Right cardiac atrium (tissue), 5 donors: Measurements from ENCODE around the gene DOCK8. TPM values are rescaled to one million over a fixed set of nuclear protein-coding genes. Genes with fewer than 3 reads are reported as not detected.

ENCODE experiments used
- ATAC-seq, 2 donors: fragments of 200-7000 bp; cut with Tn5 transposase; one replicate each; pipeline versions ENCODE4 v1.8.0 to v1.9.1; 2020; ENCODE audit warnings: moderate library complexity in 2 of 2, mild to moderate bottlenecking in 1 of 2
- DNase-seq, 3 donors: peaks; one replicate each; pipeline ENCODE4 v3.0.0-alpha.2; 2020
- H3K27ac ChIP-seq: one replicate; pipeline ENCODE4 v1.5.1; 2013; ENCODE audit warnings: mild to moderate bottlenecking, low read length, control low read depth, moderate library complexity
- H3K27me3 ChIP-seq: one replicate; pipeline ENCODE4 v1.6.1; 2013; ENCODE audit not compliant: control insufficient read depth, insufficient read depth
- H3K4me1 ChIP-seq: one replicate; pipeline ENCODE4 v1.6.1; 2013; ENCODE audit warnings: low read length; ENCODE audit not compliant: control insufficient read depth, insufficient read depth
- H3K4me3 ChIP-seq: one replicate; pipeline ENCODE4 v1.5.1; 2013; ENCODE audit warnings: low read length, control low read depth
- H3K9me3 ChIP-seq: one replicate; pipeline ENCODE4 v1.6.1; 2013; ENCODE audit warnings: low read length; ENCODE audit not compliant: control insufficient read depth
- whole genome bisulfite sequencing: extraction: QIAGEN DNeasy Blood & Tissue Kit; methylation state at CpG from one replicate; pipeline ENCODE4 v1.1.7; 2013; 5-methylcytosine and 5-hydroxymethylcytosine counted together
- intact Hi-C, 4 donors: fragments of 100-400 bp; cut with DNase I; formaldehyde crosslinking; loops; one replicate each; pipeline versions ENCODE4 v1.11.0 to v1.14.0; 2022 to 2023
- polyA plus RNA-seq: library from polyadenylated mRNA; stranded (reverse); fragments of 200-250 nt; gene quantifications from one replicate; pipeline ENCODE4 v1.2.3, GENCODE V29; 2013
- total RNA-seq, 4 donors: library from RNA; stranded (reverse); fragmentation: NEBNext Ultra II Directional; extraction: Animal tissue kit (Norgen Biotek cat#: 25700); gene quantifications; one replicate each; pipeline ENCODE4 v1.2.1, GENCODE V29; 2021
- donor health status: healthy with polysubstance abuse.
- donor health status: DM: no; HTN: yes; CAD: no.
- donor health status: DM: no; HTN: no; CAD: no.
- donor health status: DM: no; HTN: yes; CAD: no; lungs with severe emphysema.
- donor health status: DM: yes; HTN: yes; CAD: no.

DOCK8 gene
- total and polyA plus RNA-seq, 5 donors, result 1.5 to 8.9 (median 5.8) TPM

DNA sequence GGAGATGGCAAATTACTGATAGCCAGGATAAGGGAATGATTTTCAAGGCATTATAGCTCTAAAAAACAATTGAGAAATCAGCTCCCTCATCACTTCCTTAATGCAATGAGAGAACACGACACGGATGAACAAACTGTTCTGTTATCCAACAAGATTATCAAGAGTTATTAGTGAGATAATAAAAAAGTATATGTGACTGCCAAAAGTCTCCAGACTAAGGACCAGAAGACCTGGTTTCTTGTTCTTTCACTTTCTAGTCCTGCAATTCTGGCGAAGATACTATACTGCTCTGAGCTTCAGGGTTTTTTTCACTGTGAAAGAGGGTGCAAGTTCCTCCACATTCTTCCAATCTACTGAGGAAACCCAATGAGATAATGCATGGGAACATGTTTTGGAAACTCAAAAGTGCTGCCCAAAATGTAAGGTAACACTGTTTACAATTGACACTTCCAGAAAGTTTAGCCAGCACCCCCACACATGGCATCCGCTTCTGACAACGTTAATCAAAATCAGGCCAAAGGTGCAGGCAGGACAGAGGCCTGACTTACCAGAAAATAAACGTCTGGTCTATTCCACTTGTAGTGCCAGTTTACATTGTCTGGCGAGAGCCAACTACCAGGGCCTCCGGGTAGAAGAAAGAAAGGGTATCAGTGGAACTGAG, 254.2 kb downstream of the DOCK8 start:
- DNase-seq (peak in 1 of 3 donors; percentile 39), ATAC-seq (peak; percentile 7 to 34)
- Histone ChIP-seq H3K4me1 (peaks cover 2% of the 10 kb centered on the region), H3K27ac (peak overlapping the region; percentile 86), H3K27me3 (no peaks in the 10 kb centered on the region), H3K4me3 (peak overlapping the region; percentile 68), H3K9me3 (no peaks in the 10 kb centered on the region)
- intact Hi-C loops, result loop anchor here in 1 of 4 donors (10.0 kb wide), 1 partner anchor 76 kb away; no protein-coding TSS in a partner anchor
- 12% methylated on average over 8 of the region's 8 CpGs for WGBS

DNA sequence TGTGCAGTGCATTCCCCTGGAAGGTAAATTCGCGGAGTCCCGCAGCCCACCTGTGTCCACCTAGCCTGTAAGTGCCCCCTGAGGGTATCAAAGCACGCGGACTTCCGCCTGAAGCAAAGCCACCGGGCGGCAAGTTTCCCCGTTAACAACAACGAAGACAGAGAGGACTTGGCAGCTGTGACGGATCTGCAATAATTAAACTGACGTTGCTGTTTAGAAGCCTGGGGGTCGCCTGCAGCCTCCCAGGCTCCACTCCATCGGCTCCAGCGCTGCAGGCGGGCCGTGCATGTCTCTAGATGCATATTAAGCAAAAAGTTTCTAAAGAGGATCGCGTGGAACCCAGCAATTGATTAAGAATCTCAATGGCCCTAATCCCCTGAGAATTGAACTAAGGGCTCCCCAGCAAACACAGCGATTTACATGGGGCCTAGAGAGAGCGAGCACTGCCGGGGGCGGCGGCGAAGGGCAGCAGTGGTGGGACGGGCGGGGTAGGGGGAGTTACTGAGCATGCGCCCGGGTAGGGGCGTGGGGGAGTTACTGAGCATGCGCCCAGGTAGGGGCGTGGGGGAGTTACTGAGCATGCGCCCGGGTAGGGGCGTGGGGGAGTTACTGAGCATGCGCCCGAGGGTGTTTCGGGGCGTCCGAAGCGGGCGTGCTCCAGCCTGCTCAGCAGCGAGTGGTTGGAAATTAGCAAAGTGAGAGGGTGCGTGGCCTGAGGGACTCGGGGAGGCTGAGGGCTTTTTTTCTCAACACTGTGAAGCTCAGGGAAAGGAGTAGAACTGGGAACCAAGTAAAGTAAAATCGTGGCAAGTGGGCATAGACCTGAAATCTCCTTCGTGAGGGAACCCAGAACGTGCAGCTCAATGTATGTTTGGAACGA, 255.2 kb downstream of the DOCK8 start:
- 2% methylated on average over 49 of the region's 49 CpGs for WGBS
- H3K9me3 ChIP-seq, result no peaks in the 10 kb centered on the region
- no peaks in the 10 kb centered on the region for H3K27me3 ChIP-seq
- peak overlapping the region; percentile 92 for H3K27ac ChIP-seq
- H3K4me1 ChIP-seq, result peaks cover 2% of the 10 kb centered on the region
- DNase-seq (peak; percentile 91 to 96 (median 93)), ATAC-seq (peak; percentile 97 to 98)
- H3K4me3 ChIP-seq, result peak overlapping the region; percentile 68
- intact Hi-C loops, result loop anchor here in 1 of 4 donors (10.0 kb wide), 1 partner anchor 75 kb away; no protein-coding TSS in a partner anchor

DNA sequence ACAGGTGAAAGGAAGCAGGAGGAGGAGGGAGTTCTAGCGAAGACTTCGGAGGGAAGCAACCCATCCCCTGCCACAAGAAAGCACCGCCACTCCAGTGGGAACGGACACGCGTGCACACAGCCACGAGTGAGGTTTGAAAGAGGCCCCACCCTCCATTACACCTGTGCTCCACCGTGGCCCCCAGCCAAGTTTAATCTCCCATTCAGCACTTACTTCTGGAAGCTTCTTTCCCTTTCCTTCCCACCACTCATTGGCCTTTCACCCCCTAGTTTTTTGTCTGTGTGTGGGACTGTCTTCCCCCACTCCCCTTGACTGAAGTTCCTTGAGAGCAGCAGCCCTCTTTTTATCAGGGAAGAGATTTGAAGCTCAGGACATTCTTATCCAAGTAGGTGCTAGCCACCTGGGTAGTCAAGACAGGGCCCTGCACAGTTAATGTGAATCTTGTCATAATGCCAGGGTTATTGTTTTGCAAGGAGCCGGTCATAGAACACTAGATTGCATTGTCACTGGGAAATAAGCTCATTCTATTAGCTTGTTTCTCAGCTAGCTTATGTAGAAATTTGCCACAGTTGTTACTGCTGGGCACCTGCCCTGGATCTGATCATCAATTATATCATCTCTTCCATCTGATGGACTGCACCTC, 256.0 kb downstream of the DOCK8 start:
- DNase-seq (peak in 2 of 3 donors; percentile 64 to 68), ATAC-seq (peak; percentile 2 to 12)
- H3K27ac ChIP-seq, result peak overlapping the region; percentile 90
- no peaks in the 10 kb centered on the region for H3K27me3 ChIP-seq
- intact Hi-C loops, result no loop called here
- WGBS, result 11% methylated on average over 9 of the region's 9 CpGs
- peaks cover 2% of the 10 kb centered on the region for H3K4me1 ChIP-seq
- no peaks in the 10 kb centered on the region for H3K9me3 ChIP-seq
- H3K4me3 ChIP-seq, result peak overlapping the region; percentile 68

DNA sequence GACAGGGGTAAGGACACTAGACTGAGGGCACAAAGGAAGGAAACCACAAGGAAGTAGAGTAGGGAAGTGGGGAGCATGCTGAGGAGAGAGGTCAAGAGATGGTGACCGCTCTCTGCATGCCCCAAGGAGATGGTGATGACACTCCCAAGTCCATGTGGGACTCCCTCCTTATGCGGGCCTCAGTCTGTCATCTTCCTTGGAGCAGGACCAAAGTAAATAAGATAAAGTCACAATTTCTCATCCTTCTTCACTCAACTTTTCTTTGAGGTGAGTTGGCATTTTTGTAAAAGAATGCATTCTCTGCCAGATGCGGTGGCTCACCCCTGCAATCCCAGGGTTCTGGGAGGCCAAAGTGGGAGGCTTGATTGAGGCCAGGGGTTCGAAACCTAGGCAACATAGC, 256.7 kb downstream of the DOCK8 start:
- no peak overlapping the region for H3K27ac ChIP-seq
- DNase-seq (no peak), ATAC-seq (no peak)
- no peaks in the 10 kb centered on the region for H3K27me3 ChIP-seq
- WGBS, result 81% methylated on average over 4 of the region's 4 CpGs
- peaks cover 2% of the 10 kb centered on the region for H3K4me1 ChIP-seq
- H3K9me3 ChIP-seq, result no peaks in the 10 kb centered on the region
- H3K4me3 ChIP-seq, result no peak overlapping the region
- intact Hi-C loops, result no loop called here

DNA sequence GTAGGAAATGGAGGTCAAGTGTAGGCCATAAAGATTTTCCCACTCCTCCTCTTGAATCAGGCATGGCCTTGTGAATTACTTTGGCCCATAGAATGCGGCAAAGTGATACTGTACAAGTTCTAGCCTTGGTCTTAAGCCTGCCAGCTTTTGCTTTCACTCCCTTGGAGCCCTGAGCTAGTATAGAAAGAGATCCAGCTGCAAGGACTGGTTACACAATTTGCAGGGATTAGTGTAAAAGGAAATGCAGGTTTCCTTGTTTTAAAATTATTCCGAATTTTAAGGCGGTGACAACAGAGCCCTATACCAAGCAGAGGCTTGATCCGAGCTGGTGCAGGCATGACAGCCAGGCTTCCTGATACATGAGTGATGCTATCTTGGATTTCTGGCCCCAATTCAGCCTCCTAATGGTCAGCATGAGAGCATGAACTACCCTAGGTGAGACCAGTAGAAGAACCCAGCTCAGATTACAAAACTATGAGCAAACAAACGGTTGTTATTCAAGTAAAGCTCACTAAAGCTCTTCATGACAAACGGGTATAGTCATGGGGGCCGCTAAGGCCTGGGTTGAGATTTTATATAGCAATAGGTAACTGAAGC, 257.9 kb downstream of the DOCK8 start:
- Histone ChIP-seq H3K27ac (no peak overlapping the region), H3K4me3 (no peak overlapping the region), H3K4me1 (peaks cover 2% of the 10 kb centered on the region), H3K27me3 (no peaks in the 10 kb centered on the region), H3K9me3 (no peaks in the 10 kb centered on the region)
- intact Hi-C loops, result no loop called here
- no peak for ATAC-seq
- DNase-seq, result no peak
- WGBS, result 88% methylated on average over 7 of the region's 7 CpGs

DNA sequence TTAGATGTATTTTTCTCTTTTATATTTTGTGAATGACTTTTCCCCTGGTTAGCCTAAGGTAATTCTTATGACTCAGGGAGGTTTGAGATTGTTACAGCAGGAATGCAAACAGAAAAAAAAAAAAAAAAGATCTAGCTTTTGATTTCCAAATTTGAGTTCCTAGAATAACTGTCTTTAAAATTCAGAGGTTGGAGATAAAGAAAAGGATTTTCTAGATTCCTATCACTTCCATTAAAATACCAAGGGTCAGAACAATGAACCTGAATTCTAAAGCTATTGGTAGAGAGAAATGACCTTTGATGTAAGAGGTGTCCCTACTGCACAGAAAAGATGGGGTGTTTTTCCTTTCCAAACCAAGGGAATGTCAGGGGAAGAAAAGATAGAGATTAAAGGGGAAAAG, 262.5 kb downstream of the DOCK8 start:
- H3K4me1 ChIP-seq, result no peaks in the 10 kb centered on the region
- intact Hi-C loops, result no loop called here
- no peak for ATAC-seq

DNA sequence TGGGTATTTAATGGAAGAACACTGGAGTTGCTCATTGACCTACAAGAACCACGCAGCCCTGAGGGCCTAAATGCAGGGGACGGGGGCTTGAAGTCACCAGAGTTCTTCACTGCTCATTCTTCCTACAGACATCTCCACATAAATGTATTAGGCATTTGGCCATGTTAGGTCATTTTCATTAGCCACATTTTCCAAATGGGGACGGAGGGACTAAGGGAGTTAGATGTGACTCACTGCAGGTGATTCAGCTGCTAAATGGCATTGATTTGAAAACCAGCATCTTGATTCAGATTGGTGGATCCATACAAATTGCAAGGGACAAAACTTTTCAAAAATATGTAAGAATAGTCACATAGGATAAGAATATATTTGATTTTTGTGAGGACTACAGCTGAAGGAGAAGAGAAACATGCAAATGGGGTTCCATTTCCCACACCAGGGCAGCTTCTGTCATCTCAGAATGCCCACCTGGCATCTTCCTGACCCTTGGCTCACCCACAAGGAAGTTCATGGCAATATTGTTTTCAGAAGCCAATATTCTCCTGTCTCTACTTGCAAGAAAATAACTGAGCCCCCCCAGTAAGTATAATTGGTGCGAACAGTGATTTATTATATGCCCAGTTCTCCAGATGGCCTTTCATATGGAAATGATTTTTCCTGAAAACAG, 264.8 kb downstream of the DOCK8 start:
- no peak overlapping the region for H3K27ac ChIP-seq
- H3K4me1 ChIP-seq, result no peaks in the 10 kb centered on the region
- no peaks in the 10 kb centered on the region for H3K9me3 ChIP-seq
- no peak overlapping the region for H3K4me3 ChIP-seq
- ATAC-seq (no peak), DNase-seq (no peak)
- intact Hi-C loops, result no loop called here
- 70% methylated on average over 4 of the region's 4 CpGs for WGBS
- H3K27me3 ChIP-seq, result no peaks in the 10 kb centered on the region

More for the DNA sequence above, 262.5 kb downstream of the DOCK8 start:
- no peaks in the 10 kb centered on the region for H3K27me3 ChIP-seq
- no peak overlapping the region for H3K27ac ChIP-seq
- H3K9me3 ChIP-seq, result no peaks in the 10 kb centered on the region
- no peak for DNase-seq
- no peak overlapping the region for H3K4me3 ChIP-seq

DNA sequence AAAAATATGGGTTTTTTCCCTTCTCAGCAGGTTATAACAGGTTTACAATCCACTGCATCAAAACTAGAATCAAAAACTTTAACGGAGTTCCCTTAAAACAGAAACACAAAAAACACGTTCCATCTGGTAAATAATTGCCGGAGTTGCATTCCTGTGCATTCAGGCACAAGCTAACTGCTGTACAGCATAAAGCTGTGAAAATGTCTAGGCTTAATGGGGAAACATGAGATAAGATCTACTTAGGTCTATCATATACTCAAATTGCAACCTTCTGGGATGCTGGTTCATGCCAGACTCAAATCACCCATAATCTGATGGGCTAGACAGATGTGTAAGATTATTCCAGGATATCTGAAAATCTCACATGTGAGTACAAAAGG, 265.3 kb downstream of the DOCK8 start:
- H3K27me3 ChIP-seq, result no peaks in the 10 kb centered on the region
- ATAC-seq (no peak), DNase-seq (no peak)
- intact Hi-C loops, result no loop called here
- H3K27ac ChIP-seq, result no peak overlapping the region
- no peaks in the 10 kb centered on the region for H3K9me3 ChIP-seq
- H3K4me1 ChIP-seq, result no peaks in the 10 kb centered on the region
- H3K4me3 ChIP-seq, result no peak overlapping the region
- 94% methylated on average over 3 of the region's 3 CpGs for WGBS

DNA sequence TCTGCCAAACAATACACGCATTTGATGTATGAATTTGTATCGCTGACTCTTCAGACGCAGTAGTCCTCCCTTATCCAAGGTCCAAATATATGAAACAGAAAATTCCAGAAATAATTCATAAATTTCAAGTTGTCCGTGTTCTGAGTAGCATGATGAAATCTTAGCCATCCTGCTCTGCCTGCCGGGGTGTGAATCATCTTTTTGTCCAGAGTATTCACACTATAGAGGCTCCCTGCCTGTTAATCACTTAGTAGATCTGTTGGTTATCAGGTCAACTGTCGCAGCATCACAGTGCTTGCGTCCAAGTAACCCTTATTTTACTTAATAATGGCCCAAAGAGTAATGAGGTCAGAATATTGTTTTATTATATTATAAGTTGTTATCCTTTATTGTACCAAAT, 268.1 kb downstream of the DOCK8 start:
- ATAC-seq (no peak), DNase-seq (no peak)
- H3K27me3 ChIP-seq, result no peaks in the 10 kb centered on the region
- no peaks in the 10 kb centered on the region for H3K4me1 ChIP-seq
- H3K4me3 ChIP-seq, result no peak overlapping the region
- 95% methylated on average over 7 of the region's 7 CpGs for WGBS
- H3K9me3 ChIP-seq, result no peaks in the 10 kb centered on the region
- no peak overlapping the region for H3K27ac ChIP-seq
- intact Hi-C loops, result no loop called here

DNA sequence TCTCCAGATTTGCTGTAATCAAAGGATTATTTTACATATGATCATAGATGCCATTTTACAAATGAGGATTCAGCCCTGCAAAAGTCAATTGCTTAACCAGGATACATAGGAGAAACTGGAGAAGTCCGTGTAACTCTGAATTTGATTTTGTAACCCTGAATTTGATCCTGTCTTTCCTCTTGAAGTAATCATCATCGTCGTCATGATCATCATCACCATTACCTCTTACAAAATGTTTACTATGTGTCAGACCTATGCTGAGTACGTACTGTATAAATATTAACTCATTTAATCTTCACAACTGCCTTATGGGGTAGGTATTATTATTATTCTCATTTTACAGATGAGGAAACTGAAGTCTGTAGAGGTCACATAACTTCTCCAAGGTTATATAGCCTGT, 271.5 kb downstream of the DOCK8 start:
- DNase-seq, result no peak
- whole genome bisulfite sequencing, result 88% methylated on average over 4 of the region's 4 CpGs

More for the DNA sequence above, 271.5 kb downstream of the DOCK8 start:
- no peaks in the 10 kb centered on the region for H3K27me3 ChIP-seq
- ATAC-seq, result no peak
- intact Hi-C loops, result no loop called here
- H3K4me1 ChIP-seq, result peaks cover 2% of the 10 kb centered on the region
- H3K9me3 ChIP-seq, result no peaks in the 10 kb centered on the region
- H3K4me3 ChIP-seq, result no peak overlapping the region
- no peak overlapping the region for H3K27ac ChIP-seq
